Measurements from ENCODE around the gene DRC7. TPM values are rescaled to one million over a fixed set of nuclear protein-coding genes. Genes with fewer than 3 reads are reported as not detected.

DRC7 gene, protein sequence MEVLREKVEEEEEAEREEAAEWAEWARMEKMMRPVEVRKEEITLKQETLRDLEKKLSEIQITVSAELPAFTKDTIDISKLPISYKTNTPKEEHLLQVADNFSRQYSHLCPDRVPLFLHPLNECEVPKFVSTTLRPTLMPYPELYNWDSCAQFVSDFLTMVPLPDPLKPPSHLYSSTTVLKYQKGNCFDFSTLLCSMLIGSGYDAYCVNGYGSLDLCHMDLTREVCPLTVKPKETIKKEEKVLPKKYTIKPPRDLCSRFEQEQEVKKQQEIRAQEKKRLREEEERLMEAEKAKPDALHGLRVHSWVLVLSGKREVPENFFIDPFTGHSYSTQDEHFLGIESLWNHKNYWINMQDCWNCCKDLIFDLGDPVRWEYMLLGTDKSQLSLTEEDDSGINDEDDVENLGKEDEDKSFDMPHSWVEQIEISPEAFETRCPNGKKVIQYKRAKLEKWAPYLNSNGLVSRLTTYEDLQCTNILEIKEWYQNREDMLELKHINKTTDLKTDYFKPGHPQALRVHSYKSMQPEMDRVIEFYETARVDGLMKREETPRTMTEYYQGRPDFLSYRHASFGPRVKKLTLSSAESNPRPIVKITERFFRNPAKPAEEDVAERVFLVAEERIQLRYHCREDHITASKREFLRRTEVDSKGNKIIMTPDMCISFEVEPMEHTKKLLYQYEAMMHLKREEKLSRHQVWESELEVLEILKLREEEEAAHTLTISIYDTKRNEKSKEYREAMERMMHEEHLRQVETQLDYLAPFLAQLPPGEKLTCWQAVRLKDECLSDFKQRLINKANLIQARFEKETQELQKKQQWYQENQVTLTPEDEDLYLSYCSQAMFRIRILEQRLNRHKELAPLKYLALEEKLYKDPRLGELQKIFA
- total RNA-seq (2022; extraction: Qiagen RNA extraction) = 0.27 TPM in 1 of 5 replicates, not detected in the others

DNA sequence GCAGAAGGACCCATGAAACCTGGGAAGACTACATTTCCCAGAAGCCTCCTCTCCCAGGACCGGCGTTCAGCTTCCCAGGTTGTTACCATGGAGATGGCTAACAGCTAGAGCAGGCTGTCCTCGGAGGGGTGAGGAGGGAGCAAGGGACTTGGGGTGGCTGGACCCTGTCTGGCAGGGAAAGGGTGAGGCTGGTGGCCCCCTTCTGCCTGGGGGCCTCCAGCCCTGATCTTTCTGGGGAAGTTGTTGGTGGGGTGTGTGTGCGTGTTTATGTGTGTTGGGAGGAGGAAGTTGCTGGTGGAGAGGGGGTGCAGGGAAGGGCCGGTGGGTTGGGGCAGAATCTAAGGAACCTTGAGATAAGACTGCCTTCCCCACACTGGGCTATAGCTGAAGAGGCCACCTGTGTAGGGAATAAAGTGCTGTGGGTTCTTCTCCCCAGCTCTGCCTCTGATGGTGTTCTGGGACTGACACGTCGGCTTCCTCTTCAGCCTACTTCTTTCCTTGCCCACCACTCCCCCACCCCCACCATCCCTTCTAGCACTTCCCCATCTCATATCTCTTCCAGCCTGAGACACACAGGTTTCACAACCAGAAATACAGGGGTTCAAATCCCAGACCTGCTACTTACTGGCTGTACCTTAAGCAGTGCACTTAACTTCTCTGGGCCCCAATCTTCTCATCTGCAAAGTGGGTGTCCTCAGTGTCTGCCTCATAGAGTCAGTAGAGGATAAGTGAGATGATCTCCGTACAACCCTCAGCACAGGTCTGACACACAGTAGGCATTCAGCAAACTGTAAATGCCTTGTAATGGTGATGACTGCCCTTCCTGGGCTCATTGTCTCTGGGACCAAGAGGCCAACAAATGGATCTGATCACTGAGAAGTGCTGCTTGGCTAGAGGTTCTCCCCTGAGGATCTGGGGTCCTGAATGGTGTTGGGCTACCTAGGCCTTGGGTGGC, at the start of gene DRC7:
TSS of gene DRC7 (plus strand) at position 82 of the 955 bp plus-strand sequence. CDS start 3,144 bp downstream, outside the sequence.

DNA sequence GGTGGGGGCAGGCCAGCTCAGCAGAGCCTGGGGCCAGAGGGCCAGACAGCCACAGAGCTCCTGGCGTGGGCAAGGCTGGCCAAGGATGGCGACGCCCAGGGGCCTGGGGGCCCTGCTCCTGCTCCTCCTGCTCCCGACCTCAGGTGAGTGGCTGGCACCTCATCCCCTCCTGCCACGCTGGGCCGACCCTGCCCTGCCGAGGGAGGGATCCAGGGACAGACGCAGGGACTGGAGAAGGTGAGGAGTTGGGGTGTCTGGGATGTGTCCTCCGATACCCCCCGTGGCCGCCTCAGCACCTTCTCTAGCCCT, 26.4 kb upstream of the DRC7 start, which contains the start of gene ADGRG3:
TSS of gene ADGRG3 (plus strand) at position 44 of the 309 bp plus-strand sequence. CDS start at position 86, 42 bp downstream.

DNA sequence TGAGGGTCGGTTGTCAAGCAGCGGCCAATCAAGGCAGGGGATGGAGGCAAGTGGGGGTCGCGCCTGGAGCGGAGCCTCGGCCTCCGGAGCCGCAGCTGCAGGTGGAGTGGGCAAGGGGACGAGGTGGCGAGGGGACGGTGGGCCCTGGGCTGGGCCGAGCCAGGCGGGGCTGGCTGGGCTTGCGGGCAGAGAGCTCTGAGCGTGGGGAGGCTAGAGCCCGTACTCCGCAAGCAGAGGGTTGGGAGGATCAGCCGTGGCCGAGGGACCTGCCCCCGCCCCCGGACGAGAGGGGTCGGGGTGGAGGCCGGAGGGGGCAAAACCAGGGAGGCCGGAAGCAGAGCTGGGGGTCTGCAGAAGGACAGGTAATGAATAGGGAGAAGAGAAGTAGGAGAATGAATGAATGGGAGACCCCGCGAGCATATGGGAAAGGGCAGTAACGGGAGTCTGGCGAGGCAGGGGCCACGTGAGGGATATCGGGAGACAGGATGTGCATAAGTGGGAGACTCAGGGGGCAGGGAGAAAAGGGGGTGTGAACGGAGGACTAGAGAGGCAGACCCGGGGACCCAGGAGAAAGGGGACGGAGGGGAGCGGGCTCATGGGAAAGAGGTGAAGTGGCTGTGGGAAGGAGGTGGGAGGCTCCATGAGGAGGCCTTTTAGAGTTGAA, 41.3 kb downstream of the DRC7 start, which contains the start of gene KATNB1:
TSS of gene KATNB1 (plus strand) at position 16 of the 664 bp plus-strand sequence. CDS start 1,474 bp downstream, outside the sequence.

Other genes starting within 250 kb of the DRC7 start
- 69.9 to 90.8 TPM (median 74.6 TPM) in 5 replicates for gene CIAPIN1, start 247.4 kb upstream of the DRC7 start, total RNA-seq (2022; extraction: Qiagen RNA extraction)
- 39.1 to 53.2 TPM (median 50.2 TPM) in 5 replicates for gene COQ9, start 247.3 kb upstream of the DRC7 start, total RNA-seq (2022; extraction: Qiagen RNA extraction)
- gene POLR2C, start 232.1 kb upstream of the DRC7 start, total RNA-seq (2022; extraction: Qiagen RNA extraction) = 102 to 167 TPM (median 109 TPM) in 5 replicates
- gene DOK4, start 208.3 kb upstream of the DRC7 start, total RNA-seq (2022; extraction: Qiagen RNA extraction) = 31.7 to 45.5 TPM (median 40.7 TPM) in 5 replicates
- gene CCDC102A, start 158.2 kb upstream of the DRC7 start, total RNA-seq (2022; extraction: Qiagen RNA extraction) = 6.4 to 10.1 TPM (median 7.8 TPM) in 5 replicates
- gene ADGRG5, start 152.2 kb upstream of the DRC7 start, total RNA-seq (2022; extraction: Qiagen RNA extraction) = 0.04 to 0.10 TPM (median 0.09 TPM) in 5 replicates
- 141 to 205 TPM (median 184 TPM) in 5 replicates for gene ADGRG1, start 66.2 kb upstream of the DRC7 start, total RNA-seq (2022; extraction: Qiagen RNA extraction)
- 0.34 to 0.73 TPM (median 0.52 TPM) in 5 replicates for gene ADGRG3, start 26.5 kb upstream of the DRC7 start, total RNA-seq (2022; extraction: Qiagen RNA extraction)
- gene KATNB1, start 41.0 kb downstream of the DRC7 start, total RNA-seq (2022; extraction: Qiagen RNA extraction) = 14.7 to 19.7 TPM (median 19.5 TPM) in 5 replicates
- 105 to 161 TPM (median 149 TPM) in 5 replicates for gene KIFC3, start 107.7 kb downstream of the DRC7 start, total RNA-seq (2022; extraction: Qiagen RNA extraction)

All from A549 treated with Mapracorat at 1 μM for 4 hours (cell line).